Measurements from ENCODE around the gene L3MBTL4. TPM values are rescaled to one million over a fixed set of nuclear protein-coding genes. Genes with fewer than 3 reads are reported as not detected.

L3MBTL4 gene
- total RNA-seq, 1 experiment from 2014 or later, result 2.1 TPM

- BruUV-seq (replicated peaks), result no TSS peak
- H3K27ac Mint-ChIP-seq (ENCODE audit: unreplicated experiment), result peak overlapping the region; percentile 67
Measured at GRCh38 chr18:5909125-5909524, 505.6 kb downstream of the L3MBTL4 start.

More at GRCh38 chr18:5909125-5909524, 505.6 kb downstream of the L3MBTL4 start:
- intact Hi-C loops (cut with micrococcal nuclease; ENCODE audit: unreplicated experiment), result no loop called here
- Mint-ChIP-seq H3K9me3 (ENCODE audit: low read depth, unreplicated experiment) (peaks cover 7% of the 10 kb centered on the region), H3K4me3 (ENCODE audit: low read depth, unreplicated experiment) (no peak overlapping the region), H3K4me1 (ENCODE audit: low read depth, unreplicated experiment) (no peaks in the 10 kb centered on the region), H3K27me3 (ENCODE audit: unreplicated experiment) (peaks cover 13% of the 10 kb centered on the region), H3K36me3 (ENCODE audit: insufficient read depth, unreplicated experiment) (no peaks in the 10 kb centered on the region)
- TF ChIP-seq CTCF (IDR thresholded peaks at IDR 0.05; ENCODE audit: unreplicated experiment), result no peak
- DNase-seq, result no peak
- CTCF ChIA-PET, result no interaction called here

Small RNAs within 50 kb of the gene (microRNA-seq; reads per million reads assigned to microRNA genes)
- gene MIR4317, result not detected

Measured in Calu3 (cell line).